HCT116 (cell line): ENCODE data around the gene GNRH2.

Source experiments
- EZH2 ChIP-seq: fragments of 200-600 bp; sonication (generic); IDR thresholded peaks from 2 replicates; pipeline ENCODE4 v1.6.1; 2017; ENCODE audit warnings: antibody characterized with exemption, mixed run types
- FOSL1 ChIP-seq: IDR thresholded peaks from 2 replicates; pipeline ENCODE4 v1.6.1; 2012; ENCODE audit warnings: low read depth
- POLR2A ChIP-seq: IDR thresholded peaks from 2 replicates; pipeline ENCODE4 v1.7.0; 2011; ENCODE audit warnings: borderline replicate concordance; ENCODE audit not compliant: insufficient read depth, insufficient read length; ENCODE audit errors: extremely low read depth
- POLR2AphosphoS5 ChIP-seq: IDR thresholded peaks from 2 replicates; pipeline ENCODE4 v1.6.1; 2011; ENCODE audit warnings: mild to moderate bottlenecking, low read depth, low read length, moderate library complexity
- RAD21 ChIP-seq: IDR thresholded peaks from 2 replicates; pipeline ENCODE4 v1.6.1; 2012; ENCODE audit warnings: low read depth, mild to moderate bottlenecking
- TCF7L2 ChIP-seq: IDR thresholded peaks from 2 replicates; pipeline ENCODE4 v1.7.0; 2011; ENCODE audit warnings: borderline replicate concordance, inconsistent platforms; ENCODE audit not compliant: insufficient read depth, insufficient read length; ENCODE audit errors: extremely low read depth
- YY1 ChIP-seq: IDR thresholded peaks from 2 replicates; pipeline ENCODE4 v1.6.1; 2011; ENCODE audit warnings: low read length, low read depth, moderate library complexity, mild to moderate bottlenecking; ENCODE audit not compliant: insufficient replicate concordance; ENCODE audit errors: extremely low read depth
- TF ChIP-seq, protein P1 (sequence below): IDR thresholded peaks from 2 replicates; pipeline ENCODE4 v1.6.1; 2012
- TF ChIP-seq, protein P2 (sequence below), 3 experiments: fragments of 200-600 bp in 1 of 3; sonication (generic) in 1 of 3; IDR thresholded peaks in 2 of 3; conservative IDR thresholded peaks in 1 of 3; 2 replicates each; pipeline ENCODE4 v1.5.1; 2012 to 2017; ENCODE audit warnings: low read depth in 2 of 3, low read length in 2 of 3, antibody characterized with exemption in 1 of 3, borderline replicate concordance in 1 of 3, control low read depth in 1 of 3, mild to moderate bottlenecking in 1 of 3, mixed read lengths in 1 of 3, mixed run types in 1 of 3, moderate library complexity in 1 of 3; ENCODE audit not compliant: insufficient read depth in 1 of 3
- TF ChIP-seq, protein P3 (sequence below): IDR thresholded peaks from 2 replicates; pipeline ENCODE4 v1.6.1; 2012; ENCODE audit warnings: low read depth

DNA sequence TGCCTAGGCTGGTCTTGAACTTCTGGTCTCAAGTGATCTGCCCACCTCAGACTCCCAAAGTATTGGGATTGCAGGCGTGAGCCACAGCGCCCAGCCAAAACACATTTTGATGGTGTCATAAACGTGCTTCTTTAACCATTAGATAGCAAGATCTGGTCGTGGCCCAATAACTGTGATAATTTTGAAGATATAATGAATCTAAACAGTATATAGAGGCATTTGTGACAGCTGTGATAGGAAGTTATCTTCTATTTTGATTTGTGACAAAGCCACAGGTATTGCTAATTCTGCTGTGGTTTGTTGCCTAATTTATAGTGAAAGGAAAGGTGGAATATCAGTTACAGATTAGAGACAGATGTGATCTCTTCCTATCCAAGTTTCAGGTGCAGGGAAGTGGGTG is 27.3 kb downstream of the GNRH2 start:
- TF ChIP-seq EZH2 (no peak), POLR2A (no peak), TCF7L2 (no peak), POLR2AphosphoS5 (no peak), RAD21 (no peak), YY1 (no peak), FOSL1 (no peak)
- TF ChIP-seq, protein P1, sequence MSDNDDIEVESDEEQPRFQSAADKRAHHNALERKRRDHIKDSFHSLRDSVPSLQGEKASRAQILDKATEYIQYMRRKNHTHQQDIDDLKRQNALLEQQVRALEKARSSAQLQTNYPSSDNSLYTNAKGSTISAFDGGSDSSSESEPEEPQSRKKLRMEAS, result no peak
- TF ChIP-seq, protein P2, sequence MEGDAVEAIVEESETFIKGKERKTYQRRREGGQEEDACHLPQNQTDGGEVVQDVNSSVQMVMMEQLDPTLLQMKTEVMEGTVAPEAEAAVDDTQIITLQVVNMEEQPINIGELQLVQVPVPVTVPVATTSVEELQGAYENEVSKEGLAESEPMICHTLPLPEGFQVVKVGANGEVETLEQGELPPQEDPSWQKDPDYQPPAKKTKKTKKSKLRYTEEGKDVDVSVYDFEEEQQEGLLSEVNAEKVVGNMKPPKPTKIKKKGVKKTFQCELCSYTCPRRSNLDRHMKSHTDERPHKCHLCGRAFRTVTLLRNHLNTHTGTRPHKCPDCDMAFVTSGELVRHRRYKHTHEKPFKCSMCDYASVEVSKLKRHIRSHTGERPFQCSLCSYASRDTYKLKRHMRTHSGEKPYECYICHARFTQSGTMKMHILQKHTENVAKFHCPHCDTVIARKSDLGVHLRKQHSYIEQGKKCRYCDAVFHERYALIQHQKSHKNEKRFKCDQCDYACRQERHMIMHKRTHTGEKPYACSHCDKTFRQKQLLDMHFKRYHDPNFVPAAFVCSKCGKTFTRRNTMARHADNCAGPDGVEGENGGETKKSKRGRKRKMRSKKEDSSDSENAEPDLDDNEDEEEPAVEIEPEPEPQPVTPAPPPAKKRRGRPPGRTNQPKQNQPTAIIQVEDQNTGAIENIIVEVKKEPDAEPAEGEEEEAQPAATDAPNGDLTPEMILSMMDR (IDR thresholded peaks at IDR 0.05 in 2 of 3, conservative IDR thresholded peaks at IDR 0.05 in 1 of 3; ENCODE audit: borderline replicate concordance in 1 of 3, insufficient read depth in 1 of 3, low read depth in 2 of 3, low read length in 2 of 3), result no peak
- TF ChIP-seq, protein P3, sequence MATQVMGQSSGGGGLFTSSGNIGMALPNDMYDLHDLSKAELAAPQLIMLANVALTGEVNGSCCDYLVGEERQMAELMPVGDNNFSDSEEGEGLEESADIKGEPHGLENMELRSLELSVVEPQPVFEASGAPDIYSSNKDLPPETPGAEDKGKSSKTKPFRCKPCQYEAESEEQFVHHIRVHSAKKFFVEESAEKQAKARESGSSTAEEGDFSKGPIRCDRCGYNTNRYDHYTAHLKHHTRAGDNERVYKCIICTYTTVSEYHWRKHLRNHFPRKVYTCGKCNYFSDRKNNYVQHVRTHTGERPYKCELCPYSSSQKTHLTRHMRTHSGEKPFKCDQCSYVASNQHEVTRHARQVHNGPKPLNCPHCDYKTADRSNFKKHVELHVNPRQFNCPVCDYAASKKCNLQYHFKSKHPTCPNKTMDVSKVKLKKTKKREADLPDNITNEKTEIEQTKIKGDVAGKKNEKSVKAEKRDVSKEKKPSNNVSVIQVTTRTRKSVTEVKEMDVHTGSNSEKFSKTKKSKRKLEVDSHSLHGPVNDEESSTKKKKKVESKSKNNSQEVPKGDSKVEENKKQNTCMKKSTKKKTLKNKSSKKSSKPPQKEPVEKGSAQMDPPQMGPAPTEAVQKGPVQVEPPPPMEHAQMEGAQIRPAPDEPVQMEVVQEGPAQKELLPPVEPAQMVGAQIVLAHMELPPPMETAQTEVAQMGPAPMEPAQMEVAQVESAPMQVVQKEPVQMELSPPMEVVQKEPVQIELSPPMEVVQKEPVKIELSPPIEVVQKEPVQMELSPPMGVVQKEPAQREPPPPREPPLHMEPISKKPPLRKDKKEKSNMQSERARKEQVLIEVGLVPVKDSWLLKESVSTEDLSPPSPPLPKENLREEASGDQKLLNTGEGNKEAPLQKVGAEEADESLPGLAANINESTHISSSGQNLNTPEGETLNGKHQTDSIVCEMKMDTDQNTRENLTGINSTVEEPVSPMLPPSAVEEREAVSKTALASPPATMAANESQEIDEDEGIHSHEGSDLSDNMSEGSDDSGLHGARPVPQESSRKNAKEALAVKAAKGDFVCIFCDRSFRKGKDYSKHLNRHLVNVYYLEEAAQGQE, result no peak
